ENCODE data around the gene TRAM2. TPM values are rescaled to one million over a fixed set of nuclear protein-coding genes. Genes with fewer than 3 reads are reported as not detected.
"Not testable (repeated sequence)": the region's sequence is repeated elsewhere in the genome, so short reads cannot be mapped to it uniquely, and the experiment has no call there.

TRAM2 gene
- total RNA-seq, 1 experiment from 2014 or later: 21.3 TPM

- Histone ChIP-seq H3K27me3 (ENCODE audit: insufficient read depth, low read length) (no peaks in the 10 kb centered on the region), H3K4me1 (ENCODE audit: control insufficient read depth in 1 of 2, insufficient read depth in 2 of 2, low read length in 2 of 2) (no peaks in the 10 kb centered on the region), H3K9ac (ENCODE audit: low read length) (no peak overlapping the region), H4K20me1 (ENCODE audit: insufficient read depth) (no peaks in the 10 kb centered on the region), H3K4me2 (ENCODE audit: low read length) (no peak overlapping the region), H3K9me2 (ENCODE audit: insufficient read depth) (no peaks in the 10 kb centered on the region), H2AFZ (ENCODE audit: low read depth, low read length, poor library complexity, severe bottlenecking) (no peak overlapping the region), H3K79me2 (ENCODE audit: insufficient read depth, low read length) (no peaks in the 10 kb centered on the region), H3K9me3 (ENCODE audit: control insufficient read depth in 1 of 2, insufficient read depth in 1 of 2, low read depth in 1 of 2, low read length in 2 of 2) (no peaks in the 10 kb centered on the region), H3K4me3 (replicated peaks in 1 of 2; ENCODE audit: low read depth in 1 of 2, low read length in 2 of 2) (no peak overlapping the region), H3K27ac (ENCODE audit: low read depth, low read length) (no peak overlapping the region), H3K36me3 (ENCODE audit: control insufficient read depth in 1 of 2, insufficient read depth in 2 of 2, low read length in 2 of 2) (no peaks in the 10 kb centered on the region)
- DNase-seq (ENCODE audit: low read depth, low spot score) (no peak), ATAC-seq (no peak)
- TF ChIP-seq RAD21 (IDR thresholded peaks at IDR 0.05; ENCODE audit: low read depth) (no peak), POLR2A (IDR thresholded peaks at IDR 0.05; ENCODE audit: borderline replicate concordance, extremely low read depth, insufficient read depth, insufficient read length) (no peak), CTCF (IDR thresholded peaks at IDR 0.05 in 2 of 3, conservative IDR thresholded peaks at IDR 0.05 in 1 of 3; ENCODE audit: borderline replicate concordance in 1 of 3, insufficient read depth in 1 of 3, low read depth in 2 of 3, low read length in 2 of 3) (no peak), REST (IDR thresholded peaks at IDR 0.05; ENCODE audit: low read depth) (no peak), EGR1 (IDR thresholded peaks at IDR 0.05; ENCODE audit: low read depth) (no peak), CEBPB (IDR thresholded peaks at IDR 0.05; ENCODE audit: low read depth) (no peak), MAX (IDR thresholded peaks at IDR 0.05) (no peak), YY1 (IDR thresholded peaks at IDR 0.05; ENCODE audit: extremely low read depth, insufficient replicate concordance, low read depth, low read length) (no peak), ELF1 (IDR thresholded peaks at IDR 0.05; ENCODE audit: borderline replicate concordance, low read depth) (no peak), SRF (IDR thresholded peaks at IDR 0.05; ENCODE audit: low read depth) (no peak), TCF7L2 (IDR thresholded peaks at IDR 0.05; ENCODE audit: borderline replicate concordance, extremely low read depth, insufficient read depth, insufficient read length) (no peak), FOSL1 (IDR thresholded peaks at IDR 0.05; ENCODE audit: low read depth) (no peak), ZBTB33 (IDR thresholded peaks at IDR 0.05; ENCODE audit: extremely low read depth, insufficient replicate concordance, low read length) (no peak), SP1 (IDR thresholded peaks at IDR 0.05; ENCODE audit: low read depth) (no peak)
- POLR2A ChIA-PET: no interaction called here
- intact Hi-C loops (cut with micrococcal nuclease): no loop called here
- BruUV-seq (replicated peaks): no TSS peak
- RAD21 ChIA-PET (ENCODE audit: low non-redundant PET in 1 of 2, low total read pairs in 2 of 2, uncharacterized antibody in 2 of 2, unreplicated experiment in 2 of 2): no interaction called here
- CTCF ChIA-PET: no interaction called here
These were observed 102.7 kb downstream of the TRAM2 start for GRCh38 chr6:52474173-52474572.

GRCh38 chr6:52461194-52461593 lies 115.7 kb downstream of the TRAM2 start:
- H3K9me2 ChIP-seq (ENCODE audit: insufficient read depth); H4K20me1 ChIP-seq (ENCODE audit: insufficient read depth); intact Hi-C loops (cut with micrococcal nuclease); POLR2A ChIA-PET; H3K27ac ChIP-seq (ENCODE audit: low read depth, low read length); H3K27me3 ChIP-seq (ENCODE audit: insufficient read depth, low read length); BruUV-seq (replicated peaks); H3K9ac ChIP-seq (ENCODE audit: low read length); H3K79me2 ChIP-seq (ENCODE audit: insufficient read depth, low read length); H3K36me3 ChIP-seq (ENCODE audit: control insufficient read depth in 1 of 2, insufficient read depth in 2 of 2, low read length in 2 of 2); H3K4me1 ChIP-seq (ENCODE audit: control insufficient read depth in 1 of 2, insufficient read depth in 2 of 2, low read length in 2 of 2); H3K4me3 ChIP-seq (replicated peaks in 1 of 2; ENCODE audit: low read depth in 1 of 2, low read length in 2 of 2); DNase-seq (ENCODE audit: low read depth, low spot score); H2AFZ ChIP-seq (ENCODE audit: low read depth, low read length, poor library complexity, severe bottlenecking); ATAC-seq; H3K4me2 ChIP-seq (ENCODE audit: low read length); RAD21 ChIA-PET (ENCODE audit: low non-redundant PET in 1 of 2, low total read pairs in 2 of 2, uncharacterized antibody in 2 of 2, unreplicated experiment in 2 of 2); H3K9me3 ChIP-seq (ENCODE audit: control insufficient read depth in 1 of 2, insufficient read depth in 1 of 2, low read depth in 1 of 2, low read length in 2 of 2); CTCF ChIA-PET: not testable (repeated sequence)
